GM19455 (cell line): Measurements from ENCODE around the gene STX3.
"Not testable (repeated sequence)": the region's sequence is repeated elsewhere in the genome, so short reads cannot be mapped to it uniquely, and the experiment has no call there.

Experiments used
- ATAC-seq: cut with Tn5 transposase; IDR thresholded peaks from one replicate; pipeline ENCODE4 v1.9.1; 2021; ENCODE audit not compliant: unreplicated experiment

STX3 gene

DNA sequence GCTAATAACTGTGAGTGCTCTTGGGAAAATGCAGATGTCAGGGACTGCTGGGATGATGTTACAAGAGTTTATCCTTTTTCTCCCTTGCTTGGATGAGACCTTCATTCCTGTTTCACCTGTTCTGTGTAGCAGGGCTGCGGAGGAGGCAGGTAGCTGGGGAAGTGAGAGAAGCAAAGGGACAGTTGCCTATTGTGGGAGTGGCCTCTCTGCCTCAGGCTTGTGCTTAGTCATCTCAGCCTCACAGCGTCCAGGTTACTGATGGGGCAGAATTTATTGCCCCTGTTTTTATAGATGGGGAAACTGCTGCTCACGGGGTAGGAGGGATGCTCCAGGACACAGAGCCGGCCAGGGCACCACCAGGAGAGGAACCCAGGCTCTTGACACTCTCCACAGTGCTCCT lies 1.7 kb downstream of the STX3 start:
- no peak for ATAC-seq

DNA sequence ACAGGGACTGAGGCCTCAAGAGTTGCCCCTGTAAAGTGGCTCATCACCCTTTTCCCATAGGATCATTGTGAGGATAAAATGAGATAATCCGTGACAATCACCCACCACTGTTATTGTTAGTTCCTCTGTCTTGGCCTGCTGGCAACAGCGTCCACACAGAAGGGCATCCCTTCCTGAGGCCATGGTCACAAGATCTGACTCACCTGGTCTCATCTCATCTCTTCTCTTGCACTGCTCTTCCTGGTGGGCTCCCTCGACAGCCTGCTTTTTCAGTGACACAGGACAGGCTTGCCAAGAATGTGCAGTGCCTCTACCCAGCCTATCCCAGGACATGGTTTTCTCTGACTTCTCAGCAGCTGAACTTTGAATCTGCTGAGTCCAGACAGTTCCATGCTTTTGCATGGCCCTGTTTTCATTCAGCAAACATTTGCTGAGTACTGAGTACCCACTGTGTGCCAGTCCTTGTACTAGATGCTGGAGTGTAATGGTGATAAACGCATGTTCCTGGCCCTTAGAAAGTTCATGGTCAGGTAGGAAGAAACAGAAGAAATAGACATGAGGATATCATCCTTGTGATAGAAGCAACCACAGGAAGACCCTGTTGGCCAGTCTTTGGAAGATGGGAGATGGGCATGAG lies 3.3 kb downstream of the STX3 start:
- ATAC-seq = no peak

DNA sequence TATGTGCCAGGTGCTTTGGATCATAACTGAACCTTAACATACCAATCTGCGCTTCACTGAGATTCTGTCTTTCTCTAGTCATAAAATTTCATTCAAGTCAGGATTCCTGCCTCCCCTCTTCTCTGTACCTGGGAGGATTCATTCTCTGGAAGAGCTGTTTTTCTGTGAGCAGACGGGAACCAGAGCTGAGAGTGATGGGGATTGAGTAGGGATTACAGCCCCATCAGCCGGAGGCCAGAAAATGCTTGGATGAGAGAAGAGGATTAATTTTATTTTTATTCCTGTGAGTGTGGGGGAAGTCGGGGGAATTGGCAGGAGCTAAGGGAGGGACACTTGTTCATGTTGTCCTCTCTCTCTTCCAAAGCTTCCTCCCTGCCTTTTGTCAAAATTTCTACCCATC lies 4.7 kb downstream of the STX3 start:
- ATAC-seq = no peak

DNA sequence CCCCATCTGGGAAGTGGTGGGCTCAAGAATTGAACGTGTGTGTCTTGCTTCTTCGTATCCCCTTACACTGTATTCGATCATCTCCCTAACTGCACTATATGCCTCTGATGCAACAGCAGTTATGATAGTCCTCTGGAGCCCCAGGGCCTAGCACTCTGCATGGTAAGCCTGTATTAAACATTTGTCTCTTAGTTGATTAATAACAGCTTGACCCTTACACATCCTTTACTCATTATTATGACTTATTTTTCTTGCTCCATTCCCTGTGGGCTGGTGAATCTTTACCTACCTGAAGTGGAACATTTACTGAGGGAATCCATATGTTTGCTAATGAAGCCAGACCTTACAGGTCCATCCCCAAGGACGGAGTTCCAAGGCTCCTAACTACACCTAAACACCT lies 5.6 kb downstream of the STX3 start:
- no peak for ATAC-seq

- ATAC-seq = no peak
Measured at GRCh38 chr11:59761993-59762392, 6.8 kb downstream of the STX3 start.

GRCh38 chr11:59765068-59765735 lies 10.0 kb downstream of the STX3 start:
- no peak for ATAC-seq

GRCh38 chr11:59766542-59767224 lies 11.5 kb downstream of the STX3 start:
- ATAC-seq = no peak

- ATAC-seq = no peak
Measured at GRCh38 chr11:59767225-59767611, 12.0 kb downstream of the STX3 start.

DNA sequence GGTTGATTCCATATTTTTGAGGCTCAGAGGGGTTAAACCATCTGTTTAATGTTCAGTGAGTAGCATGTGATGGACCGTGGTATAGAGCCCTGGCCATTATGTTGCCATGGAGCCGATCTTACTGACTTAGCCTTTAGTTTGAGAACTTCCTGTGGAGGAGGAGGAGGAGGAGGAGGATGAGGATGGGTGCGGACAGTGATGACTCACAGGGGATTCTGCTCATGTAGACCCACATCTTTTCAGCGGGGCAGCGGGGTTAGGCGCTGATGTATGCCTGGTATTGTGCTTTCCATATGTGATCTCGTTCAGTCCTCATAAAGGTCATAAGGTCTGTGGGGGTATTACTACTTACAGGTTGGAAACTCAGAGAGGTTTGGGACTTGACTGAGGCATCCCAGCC lies 13.9 kb downstream of the STX3 start:
- ATAC-seq = no peak

DNA sequence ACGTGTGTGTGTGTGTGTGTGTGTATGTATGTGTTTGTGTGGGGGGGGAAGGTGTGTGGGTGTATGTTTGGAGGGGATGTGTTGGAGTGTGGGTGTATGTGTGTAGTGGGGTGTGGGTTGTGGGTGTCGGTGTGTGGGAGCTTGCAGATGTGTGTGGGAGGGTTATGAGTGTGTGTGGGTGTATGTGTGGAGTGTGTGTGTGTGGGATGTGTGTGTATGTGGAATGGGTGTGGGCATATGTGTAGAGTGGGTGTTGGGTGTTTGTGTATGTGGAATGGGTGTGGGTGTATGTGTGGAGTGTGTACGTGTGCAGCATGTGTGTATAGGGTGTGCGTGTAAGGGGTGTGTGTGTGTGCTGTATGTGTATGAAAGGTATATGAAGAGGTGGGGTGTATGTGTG lies 14.7 kb downstream of the STX3 start:
- no peak for ATAC-seq

DNA sequence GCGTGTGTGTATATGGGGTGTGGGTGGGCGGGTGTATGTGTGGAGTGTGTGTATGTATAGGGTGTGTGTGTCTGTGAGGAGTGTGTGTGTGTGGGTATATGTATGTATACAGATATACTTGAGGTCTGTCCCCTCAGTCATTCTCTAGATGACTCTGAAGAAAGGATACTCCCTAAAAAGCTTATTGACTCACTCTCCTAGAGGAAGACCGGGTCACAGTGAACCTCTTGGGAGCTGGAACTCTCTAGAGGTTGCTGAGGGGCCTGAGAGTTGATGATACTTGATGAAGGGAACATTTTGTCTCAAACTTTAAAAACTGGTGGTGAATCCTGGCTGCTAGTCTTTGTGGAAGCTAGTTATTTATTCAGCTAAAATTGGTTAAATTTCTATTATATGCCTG lies 15.1 kb downstream of the STX3 start:
- ATAC-seq = no peak

- ATAC-seq = no peak
Measured at GRCh38 chr11:59770869-59771268, 15.7 kb downstream of the STX3 start.

GRCh38 chr11:59771605-59772004 lies 16.4 kb downstream of the STX3 start:
- no peak for ATAC-seq

- ATAC-seq = no peak
Measured at GRCh38 chr11:59773083-59773440, 17.9 kb downstream of the STX3 start.

DNA sequence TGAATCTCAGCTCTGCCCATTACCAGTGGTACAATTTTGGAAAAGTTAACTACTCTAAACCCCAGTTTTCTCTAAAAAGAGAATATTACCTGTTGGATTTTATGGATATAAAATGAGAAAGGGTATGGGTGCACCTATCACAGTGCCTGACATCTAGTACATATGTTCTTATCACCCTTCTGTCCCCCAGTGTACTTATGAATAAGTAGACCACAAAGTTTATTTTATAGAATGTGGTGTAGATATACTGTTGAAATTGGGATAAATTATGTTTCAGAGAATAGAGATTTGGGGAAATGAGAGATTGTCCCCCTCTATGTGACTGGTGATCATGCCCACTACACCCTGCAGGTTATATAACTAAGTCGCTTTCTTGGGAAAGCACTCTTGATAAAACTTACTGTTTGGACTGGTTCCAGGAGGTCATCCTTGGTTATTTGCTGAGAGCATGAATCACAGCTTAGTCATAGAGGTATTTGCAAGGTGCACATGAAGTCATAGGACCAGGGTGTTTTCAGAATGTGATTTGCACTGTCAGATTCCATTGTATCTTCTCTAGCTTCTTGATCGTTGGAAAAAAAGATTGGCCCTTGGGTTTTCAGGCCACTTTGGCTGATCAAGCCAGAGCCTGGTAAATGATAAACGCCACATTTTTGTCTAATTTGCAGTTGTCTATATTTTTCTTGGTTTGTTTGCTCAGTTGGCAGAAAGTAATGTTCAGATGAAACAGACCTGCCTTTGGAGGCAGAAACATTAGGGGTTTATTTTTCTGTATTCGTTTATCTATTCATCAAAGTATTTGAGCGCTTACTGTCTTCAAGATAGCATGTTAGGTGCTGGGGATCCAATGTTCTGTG lies 21.3 kb downstream of the STX3 start:
- no peak for ATAC-seq

GRCh38 chr11:59777104-59777503 lies 21.9 kb downstream of the STX3 start:
- no peak for ATAC-seq

DNA sequence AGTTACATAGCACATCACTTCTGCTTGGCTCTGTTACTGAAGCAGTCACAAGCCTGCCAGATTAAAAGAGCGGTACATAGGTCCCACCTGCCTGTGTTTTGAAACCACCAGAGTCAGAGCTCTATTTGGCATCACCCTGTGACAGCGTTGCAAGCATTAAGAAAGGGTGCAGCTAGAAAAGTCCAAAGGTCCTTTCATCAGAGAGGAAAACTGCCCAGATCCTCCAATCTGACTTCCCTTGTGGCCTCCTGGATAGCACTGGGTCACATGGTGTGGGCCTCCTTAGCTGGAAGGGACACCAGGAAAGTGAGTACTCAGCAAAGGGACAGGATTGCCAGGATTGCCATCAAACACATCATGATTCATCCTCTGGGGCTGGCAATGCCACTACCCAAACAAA lies 22.9 kb downstream of the STX3 start:
- ATAC-seq = no peak

DNA sequence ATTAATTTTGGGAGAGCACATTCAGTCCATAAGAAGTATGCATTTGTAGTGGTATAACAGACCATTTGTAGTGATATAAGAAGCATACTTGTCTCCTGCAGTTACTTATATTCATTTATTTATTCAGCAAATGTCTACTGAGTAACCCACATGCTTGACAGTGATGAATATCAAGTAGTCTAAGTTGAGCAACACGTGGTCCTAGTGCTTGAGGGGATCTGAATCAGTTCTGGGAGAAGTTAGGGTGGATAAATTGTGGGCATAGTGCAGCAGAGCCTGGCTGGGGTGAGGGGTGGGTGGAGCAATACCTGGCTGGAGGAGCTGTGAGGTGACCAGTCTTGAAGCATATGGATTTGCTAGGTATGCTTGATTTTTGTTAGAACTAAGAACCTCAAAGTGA lies 24.3 kb downstream of the STX3 start:
- no peak for ATAC-seq

DNA sequence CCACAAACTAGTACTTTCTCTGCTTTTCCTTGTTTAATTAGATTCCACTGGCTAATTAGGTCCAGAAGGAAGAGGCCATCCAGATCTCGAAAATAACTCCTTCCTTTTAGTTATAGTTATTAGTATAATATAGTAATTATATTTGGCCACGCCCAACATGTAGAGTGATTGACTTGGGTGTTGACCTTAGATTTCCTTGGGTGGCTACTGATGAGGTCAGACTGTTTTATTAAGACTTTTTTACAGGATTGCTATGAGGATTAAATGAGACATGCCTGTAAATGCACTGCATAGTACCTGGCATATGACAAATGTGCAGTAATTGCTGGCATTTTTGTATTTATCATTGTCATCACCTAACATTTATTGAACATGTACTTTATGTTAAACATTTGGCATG lies 26.9 kb downstream of the STX3 start:
- no peak for ATAC-seq

GRCh38 chr11:59783632-59784090 lies 28.5 kb downstream of the STX3 start:
- no peak for ATAC-seq

DNA sequence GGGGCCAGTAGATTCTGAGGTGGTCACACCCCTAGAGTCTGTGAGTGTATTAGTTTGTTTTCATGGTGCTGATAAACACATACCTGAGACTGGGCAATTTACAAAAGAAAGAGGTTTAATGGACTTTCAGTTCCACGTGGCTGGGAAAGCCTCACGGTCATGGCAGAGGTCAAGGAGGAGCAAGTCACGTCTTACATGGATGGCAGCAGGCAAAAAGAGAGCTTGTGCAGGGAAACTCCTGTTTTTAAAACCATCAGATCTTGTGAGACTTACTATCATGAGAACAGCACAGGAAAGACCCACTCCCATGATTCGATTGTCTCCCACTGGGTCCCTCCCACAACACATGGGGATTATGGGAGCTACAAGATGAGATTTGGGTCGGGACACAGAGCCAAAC lies 29.3 kb downstream of the STX3 start:
- ATAC-seq = not testable (repeated sequence)

- no peak for ATAC-seq
Measured at GRCh38 chr11:59785818-59786217, 30.6 kb downstream of the STX3 start.
